ENCODE results near the gene KCNK3.

- TF ChIP-seq CTCF (IDR thresholded peaks at IDR 0.05 in 2 of 3, conservative IDR thresholded peaks at IDR 0.05 in 1 of 3; ENCODE audit: control insufficient read depth in 2 of 3, extremely low read depth in 1 of 3, insufficient read depth in 1 of 3, low read depth in 3 of 3, low read length in 3 of 3) (no peak), POLR2A (IDR thresholded peaks at IDR 0.05; ENCODE audit: low read depth, low read length) (no peak), SUZ12 (IDR thresholded peaks at IDR 0.05; ENCODE audit: unreplicated experiment) (peak; percentile 55), ZBTB4 (CRISPR knock-in tag; IDR thresholded peaks at IDR 0.05) (no peak), POU2F2 (IDR thresholded peaks at IDR 0.05; ENCODE audit: borderline replicate concordance, low read depth, low read length) (no peak), LARP7 (IDR thresholded peaks at IDR 0.05) (no peak), PML (IDR thresholded peaks at IDR 0.05; ENCODE audit: low read length) (no peak), PBX3 (IDR thresholded peaks at IDR 0.05; ENCODE audit: insufficient replicate concordance, low read depth, low read length) (no peak), BMI1 (IDR thresholded peaks at IDR 0.05; ENCODE audit: borderline replicate concordance) (no peak), RFX5 (IDR thresholded peaks at IDR 0.05; ENCODE audit: low read depth, low read length) (no peak)
These were observed 651 bp downstream of the KCNK3 start for GRCh38 chr2:26692897-26693849.
